ENCODE results near the gene TEAD1. TPM values are rescaled to one million over a fixed set of nuclear protein-coding genes. Genes with fewer than 3 reads are reported as not detected.

Gene TEAD1
- total and polyA plus RNA-seq, 2 donors (not counting 1 experiment from before 2014, with no cell fraction given) = 88.6 to 121 TPM

- peaks cover 4% of the 10 kb centered on the region for H3K36me3 ChIP-seq (ENCODE audit: control insufficient read depth, insufficient read depth, low read length)
- no peak overlapping the region for H3K4me2 ChIP-seq (ENCODE audit: extremely low read depth, insufficient read depth, low read length)
- no peaks in the 10 kb centered on the region for H3K9me3 ChIP-seq (ENCODE audit: control insufficient read depth, insufficient read depth, low read depth, low read length)
- H3K27ac ChIP-seq (ENCODE audit: insufficient read depth, low read length) = no peak overlapping the region
- H3K9ac ChIP-seq (ENCODE audit: insufficient read depth, low read length) = no peak overlapping the region
- H2AFZ ChIP-seq (ENCODE audit: low read length) = no peak overlapping the region
- TF ChIP-seq EZH2 (IDR thresholded peaks at IDR 0.05; ENCODE audit: low read length, missing control alignments) (no peak), CTCF (conservative IDR thresholded peaks at IDR 0.05 in 1 of 2, IDR thresholded peaks at IDR 0.05 in 1 of 2; ENCODE audit: low read depth in 1 of 2, low read length in 2 of 2) (no peak)
- H4K20me1 ChIP-seq (ENCODE audit: control insufficient read depth, extremely low read depth, insufficient read depth, low read length) = no peaks in the 10 kb centered on the region
- H3K27me3 ChIP-seq (ENCODE audit: control insufficient read depth, insufficient read depth, low read length) = no peaks in the 10 kb centered on the region
- DNase-seq (ENCODE audit: low read depth in 2 of 2) = no peak
- H3K4me1 ChIP-seq (ENCODE audit: control insufficient read depth, extremely low read depth, insufficient read depth, low read length) = peaks cover 33% of the 10 kb centered on the region
- H3K79me2 ChIP-seq (ENCODE audit: control insufficient read depth, insufficient read depth, low read length) = peaks cover 99% of the 10 kb centered on the region
- no peak overlapping the region for H3K4me3 ChIP-seq (replicated peaks in 1 of 4; ENCODE audit: control extremely low read depth in 1 of 4, insufficient read depth in 1 of 4, low read depth in 3 of 4, low read length in 4 of 4)
Measured at GRCh38 chr11:12681466-12681865, 7.2 kb downstream of the TEAD1 start.

- H2AFZ ChIP-seq (ENCODE audit: low read length) = no peak overlapping the region
- no peak overlapping the region for H3K9ac ChIP-seq (ENCODE audit: insufficient read depth, low read length)
- TF ChIP-seq EZH2 (IDR thresholded peaks at IDR 0.05; ENCODE audit: low read length, missing control alignments) (no peak), CTCF (conservative IDR thresholded peaks at IDR 0.05 in 1 of 2, IDR thresholded peaks at IDR 0.05 in 1 of 2; ENCODE audit: low read depth in 1 of 2, low read length in 2 of 2) (no peak)
- DNase-seq (ENCODE audit: low read depth in 2 of 2) = no peak
- peaks cover 38% of the 10 kb centered on the region for H3K4me1 ChIP-seq (ENCODE audit: control insufficient read depth, extremely low read depth, insufficient read depth, low read length)
- peaks cover 4% of the 10 kb centered on the region for H3K36me3 ChIP-seq (ENCODE audit: control insufficient read depth, insufficient read depth, low read length)
- no peaks in the 10 kb centered on the region for H3K27me3 ChIP-seq (ENCODE audit: control insufficient read depth, insufficient read depth, low read length)
- peaks cover 99% of the 10 kb centered on the region for H3K79me2 ChIP-seq (ENCODE audit: control insufficient read depth, insufficient read depth, low read length)
- no peaks in the 10 kb centered on the region for H4K20me1 ChIP-seq (ENCODE audit: control insufficient read depth, extremely low read depth, insufficient read depth, low read length)
- no peak overlapping the region for H3K27ac ChIP-seq (ENCODE audit: insufficient read depth, low read length)
- no peak overlapping the region for H3K4me3 ChIP-seq (replicated peaks in 1 of 4; ENCODE audit: control extremely low read depth in 1 of 4, insufficient read depth in 1 of 4, low read depth in 3 of 4, low read length in 4 of 4)
- no peak overlapping the region for H3K4me2 ChIP-seq (ENCODE audit: extremely low read depth, insufficient read depth, low read length)
- H3K9me3 ChIP-seq (ENCODE audit: control insufficient read depth, insufficient read depth, low read depth, low read length) = no peaks in the 10 kb centered on the region
Measured at GRCh38 chr11:12682288-12682687, 8.1 kb downstream of the TEAD1 start.

- no peaks in the 10 kb centered on the region for H3K9me3 ChIP-seq (ENCODE audit: control insufficient read depth, insufficient read depth, low read depth, low read length)
- no peak overlapping the region for H3K9ac ChIP-seq (ENCODE audit: insufficient read depth, low read length)
- no peak overlapping the region for H2AFZ ChIP-seq (ENCODE audit: low read length)
- TF ChIP-seq CTCF (conservative IDR thresholded peaks at IDR 0.05 in 1 of 2, IDR thresholded peaks at IDR 0.05 in 1 of 2; ENCODE audit: low read depth in 1 of 2, low read length in 2 of 2) (no peak), EZH2 (IDR thresholded peaks at IDR 0.05; ENCODE audit: low read length, missing control alignments) (no peak)
- DNase-seq (ENCODE audit: low read depth in 2 of 2) = no peak
- H4K20me1 ChIP-seq (ENCODE audit: control insufficient read depth, extremely low read depth, insufficient read depth, low read length) = no peaks in the 10 kb centered on the region
- no peak overlapping the region for H3K4me3 ChIP-seq (replicated peaks in 1 of 4; ENCODE audit: control extremely low read depth in 1 of 4, insufficient read depth in 1 of 4, low read depth in 3 of 4, low read length in 4 of 4)
- peaks cover 44% of the 10 kb centered on the region for H3K4me1 ChIP-seq (ENCODE audit: control insufficient read depth, extremely low read depth, insufficient read depth, low read length)
- H3K27me3 ChIP-seq (ENCODE audit: control insufficient read depth, insufficient read depth, low read length) = no peaks in the 10 kb centered on the region
- no peak overlapping the region for H3K4me2 ChIP-seq (ENCODE audit: extremely low read depth, insufficient read depth, low read length)
- no peak overlapping the region for H3K27ac ChIP-seq (ENCODE audit: insufficient read depth, low read length)
- peaks cover 4% of the 10 kb centered on the region for H3K36me3 ChIP-seq (ENCODE audit: control insufficient read depth, insufficient read depth, low read length)
- H3K79me2 ChIP-seq (ENCODE audit: control insufficient read depth, insufficient read depth, low read length) = peaks cover 99% of the 10 kb centered on the region
Measured at GRCh38 chr11:12682737-12683500, 8.7 kb downstream of the TEAD1 start.

Measured in fibroblast of lung (primary cell).